Lower leg skin (tissue), 3 donors: ENCODE data around the gene ADGRV1.

Source experiments
- CTCF ChIP-seq, 3 donors: fragments of 450-650 bp; IDR thresholded peaks; one replicate each; pipeline ENCODE4 v1.5.1; 2016; ENCODE audit warnings: antibody characterized with exemption in 3 of 3, mild to moderate bottlenecking in 3 of 3, moderate library complexity in 2 of 3
- POLR2A ChIP-seq, 2 donors: fragments of 450-650 bp; IDR thresholded peaks; one replicate each; pipeline ENCODE4 v1.6.1; 2016 to 2017; ENCODE audit warnings: antibody characterized with exemption in 2 of 2, mild to moderate bottlenecking in 1 of 2, moderate library complexity in 1 of 2

GRCh38 chr5:90533794-90534193 lies 24.8 kb upstream of the ADGRV1 start:
- TF ChIP-seq POLR2A (IDR thresholded peaks at IDR 0.05) (no peak), CTCF (IDR thresholded peaks at IDR 0.05) (no peak)
